Measurements from ENCODE around the gene CPA2.

CPA2 gene

GRCh38 chr7:130298544-130299326 is 32.1 kb downstream of the CPA2 start:
- ChIA-PET CTCF (no interaction called here), POLR2A (ENCODE audit: low non-redundant PET) (interaction anchor here (0.6 kb wide), 1 partner anchor 461 kb away, joined by 4 read pairs; no protein-coding TSS in a partner anchor)
- DNase-seq (ENCODE audit: low spot score) = no peak
- no peak overlapping the region for H3K27ac ChIP-seq
- no peak for TF ChIP-seq CTCF (conservative IDR thresholded peaks at IDR 0.05; ENCODE audit: low read depth)

GRCh38 chr7:130299866-130300265 is 33.2 kb downstream of the CPA2 start:
- no peak for TF ChIP-seq CTCF (conservative IDR thresholded peaks at IDR 0.05; ENCODE audit: low read depth)
- ChIA-PET CTCF (no interaction called here), POLR2A (ENCODE audit: low non-redundant PET) (no interaction called here)
- no peak overlapping the region for H3K27ac ChIP-seq
- DNase-seq (ENCODE audit: low spot score) = no peak

- TF ChIP-seq CTCF (conservative IDR thresholded peaks at IDR 0.05; ENCODE audit: low read depth) = no peak
These were observed 34.9 kb downstream of the CPA2 start for GRCh38 chr7:130301501-130302020.

GRCh38 chr7:130302649-130303048 is 36.0 kb downstream of the CPA2 start:
- no peak overlapping the region for H3K27ac ChIP-seq
- ChIA-PET POLR2A (ENCODE audit: low non-redundant PET) (no interaction called here), CTCF (no interaction called here)
- no peak for TF ChIP-seq CTCF (conservative IDR thresholded peaks at IDR 0.05; ENCODE audit: low read depth)
- DNase-seq (ENCODE audit: low spot score) = no peak

More at GRCh38 chr7:130301501-130302020, 34.9 kb downstream of the CPA2 start:
- no peak for DNase-seq (ENCODE audit: low spot score)
- CTCF ChIA-PET = no interaction called here
- POLR2A ChIA-PET (ENCODE audit: low non-redundant PET) = no interaction called here
- H3K27ac ChIP-seq = no peak overlapping the region

- no peak overlapping the region for H3K27ac ChIP-seq
- ChIA-PET POLR2A (ENCODE audit: low non-redundant PET) (no interaction called here), CTCF (interaction anchor here (0.7 kb wide), 1 partner anchor 9 kb away, joined by 3 read pairs; no protein-coding TSS in a partner anchor)
- TF ChIP-seq CTCF (conservative IDR thresholded peaks at IDR 0.05; ENCODE audit: low read depth) = no peak
- no peak for DNase-seq (ENCODE audit: low spot score)
These were observed 36.5 kb downstream of the CPA2 start for GRCh38 chr7:130303127-130303526.

- H3K27ac ChIP-seq = no peak overlapping the region
- POLR2A ChIA-PET (ENCODE audit: low non-redundant PET) = no interaction called here
- TF ChIP-seq CTCF (conservative IDR thresholded peaks at IDR 0.05; ENCODE audit: low read depth) = no peak
- CTCF ChIA-PET = interaction anchor here (0.7 kb wide), 1 partner anchor 10 kb away, joined by 3 read pairs; no protein-coding TSS in a partner anchor
- DNase-seq (ENCODE audit: low spot score) = no peak
These were observed 36.9 kb downstream of the CPA2 start for GRCh38 chr7:130303551-130303950.
